Measurements from ENCODE around the gene MAP2K7.

MAP2K7 gene

DNA sequence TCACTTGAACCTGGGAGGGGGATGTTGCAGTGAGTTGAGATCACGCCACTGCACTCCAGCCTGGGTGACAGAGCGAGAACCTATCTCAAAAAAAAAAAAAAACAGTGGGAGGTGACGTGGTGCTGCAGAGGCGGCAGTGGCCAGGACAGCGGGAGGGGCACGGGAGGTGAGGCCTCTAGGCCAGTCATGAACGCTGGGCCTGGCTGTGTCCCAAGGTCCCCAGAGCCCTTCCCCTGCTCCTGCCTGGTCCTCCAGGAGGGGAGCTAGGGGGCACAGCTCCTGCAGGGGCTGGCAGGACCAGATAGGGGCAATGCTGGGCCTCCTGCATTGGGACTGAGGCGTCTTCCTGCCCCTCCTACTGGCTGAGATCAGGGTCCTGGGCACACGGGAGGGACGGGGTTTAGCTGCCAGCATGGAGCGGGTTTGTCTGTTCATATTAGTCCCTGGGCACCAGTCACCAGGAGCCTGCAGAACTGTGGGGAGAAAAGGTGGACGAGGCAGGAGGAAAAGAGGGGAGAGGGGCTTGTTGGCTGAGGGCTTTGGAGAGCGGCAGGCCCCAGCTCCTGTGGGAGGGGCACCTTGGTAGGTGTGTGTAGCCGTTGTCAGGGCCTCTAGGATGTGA, 4.5 kb downstream of the MAP2K7 start:
- Histone ChIP-seq H3K9me3 (ENCODE audit: control insufficient read depth in 1 of 2, low read length in 2 of 2) (no peaks in the 10 kb centered on the region), H3K9ac (ENCODE audit: low read depth in 1 of 2, low read length in 2 of 2) (no peak overlapping the region), H3K4me1 (ENCODE audit: control insufficient read depth in 1 of 2, insufficient read depth in 2 of 2, low read length in 2 of 2) (peaks cover 8 to 14% of the 10 kb centered on the region in 2 donors), H3K4me3 (ENCODE audit: low read depth in 1 of 2, low read length in 2 of 2) (no peak overlapping the region), H3K27me3 (ENCODE audit: control insufficient read depth in 1 of 2, insufficient read depth in 2 of 2, low read length in 2 of 2) (no peaks in the 10 kb centered on the region), H3K36me3 (ENCODE audit: control insufficient read depth in 1 of 2, insufficient read depth in 2 of 2, low read length in 2 of 2) (peaks cover 9 to 41% of the 10 kb centered on the region in 2 donors), H3K27ac (ENCODE audit: low read depth, low read length) (no peak overlapping the region)

DNA sequence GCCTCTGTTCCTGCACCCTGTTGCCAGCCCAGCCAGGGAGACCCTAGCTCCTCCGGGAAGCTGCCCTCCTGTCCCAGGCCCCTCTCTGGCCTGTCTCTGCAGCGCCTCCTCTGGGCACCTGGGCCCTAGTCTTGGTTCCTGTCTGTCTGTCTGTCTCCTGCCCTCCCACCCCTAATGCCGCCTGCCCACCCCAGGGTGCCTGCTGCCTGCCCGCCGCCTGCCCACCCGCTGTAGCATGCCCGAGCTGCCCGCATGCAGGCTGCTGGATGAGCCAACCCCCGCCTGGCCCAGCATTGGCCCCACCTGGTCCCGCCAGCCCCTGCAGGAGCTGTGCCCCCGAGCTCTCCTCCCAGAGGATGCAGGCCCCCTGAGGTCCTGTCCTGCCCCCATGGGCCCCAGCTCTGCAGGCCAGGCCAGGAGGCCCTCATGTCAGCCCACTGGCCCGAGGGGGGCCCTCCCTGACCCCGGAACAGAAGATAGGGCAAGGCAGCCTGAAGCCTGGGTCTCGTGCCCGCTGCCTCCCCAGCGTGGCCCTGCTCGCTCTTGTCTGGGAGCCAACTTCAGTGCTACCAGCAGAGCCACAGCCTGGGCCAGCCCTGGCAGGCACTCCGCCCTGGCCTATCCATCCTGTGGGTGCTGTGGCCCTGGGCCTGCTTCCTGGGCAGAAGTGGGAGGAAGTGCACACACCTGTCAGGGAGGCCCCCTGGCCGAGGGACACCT, 5.2 kb downstream of the MAP2K7 start:
- Histone ChIP-seq H3K4me3 (ENCODE audit: low read depth in 1 of 2, low read length in 2 of 2) (no peak overlapping the region), H3K36me3 (ENCODE audit: control insufficient read depth in 1 of 2, insufficient read depth in 2 of 2, low read length in 2 of 2) (peaks cover 9 to 41% of the 10 kb centered on the region in 2 donors), H3K4me1 (ENCODE audit: control insufficient read depth in 1 of 2, insufficient read depth in 2 of 2, low read length in 2 of 2) (peaks cover 8 to 13% of the 10 kb centered on the region in 2 donors)

DNA sequence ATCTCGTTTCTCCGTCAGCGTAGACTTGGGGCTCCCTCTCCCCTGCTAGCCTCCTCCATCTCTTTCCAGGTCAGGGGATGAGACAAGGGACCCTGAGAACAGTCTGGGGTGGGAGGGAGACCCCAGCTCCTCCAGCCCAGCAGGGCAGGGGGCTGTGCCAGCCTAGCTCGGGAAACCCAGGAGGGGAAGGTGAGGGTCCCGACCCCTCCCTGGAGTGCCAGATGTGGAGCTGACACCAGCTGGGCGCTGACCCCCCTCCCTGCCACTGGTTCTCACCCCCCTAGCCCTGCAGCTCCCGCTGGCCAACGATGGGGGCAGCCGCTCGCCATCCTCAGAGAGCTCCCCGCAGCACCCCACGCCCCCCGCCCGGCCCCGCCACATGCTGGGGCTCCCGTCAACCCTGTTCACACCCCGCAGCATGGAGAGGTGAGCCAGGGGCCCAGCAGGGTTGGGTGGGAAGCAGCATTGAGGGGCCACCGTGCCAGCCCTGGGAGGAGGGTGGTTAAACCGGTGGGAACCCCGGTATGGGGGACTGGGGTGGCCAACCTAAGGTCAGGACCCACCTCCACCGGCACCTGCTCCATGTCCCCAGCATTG, 5.9 kb downstream of the MAP2K7 start:
- H3K9ac ChIP-seq (ENCODE audit: low read depth in 1 of 2, low read length in 2 of 2), result no peak overlapping the region
- H3K4me1 ChIP-seq (ENCODE audit: control insufficient read depth in 1 of 2, insufficient read depth in 2 of 2, low read length in 2 of 2), result peaks cover 8 to 9% of the 10 kb centered on the region in 2 donors
- H3K9me3 ChIP-seq (ENCODE audit: control insufficient read depth in 1 of 2, low read length in 2 of 2), result no peaks in the 10 kb centered on the region
- peaks cover 9 to 41% of the 10 kb centered on the region in 2 donors for H3K36me3 ChIP-seq (ENCODE audit: control insufficient read depth in 1 of 2, insufficient read depth in 2 of 2, low read length in 2 of 2)
- no peak overlapping the region for H3K27ac ChIP-seq (ENCODE audit: low read depth, low read length)
- no peak overlapping the region for H3K4me3 ChIP-seq (ENCODE audit: low read depth in 1 of 2, low read length in 2 of 2)
- H3K27me3 ChIP-seq (ENCODE audit: control insufficient read depth in 1 of 2, insufficient read depth in 2 of 2, low read length in 2 of 2), result no peaks in the 10 kb centered on the region

More for the DNA sequence above, 5.2 kb downstream of the MAP2K7 start:
- no peak overlapping the region for H3K27ac ChIP-seq (ENCODE audit: low read depth, low read length)
- H3K27me3 ChIP-seq (ENCODE audit: control insufficient read depth in 1 of 2, insufficient read depth in 2 of 2, low read length in 2 of 2), result no peaks in the 10 kb centered on the region
- no peaks in the 10 kb centered on the region for H3K9me3 ChIP-seq (ENCODE audit: control insufficient read depth in 1 of 2, low read length in 2 of 2)
- H3K9ac ChIP-seq (ENCODE audit: low read depth in 1 of 2, low read length in 2 of 2), result no peak overlapping the region

DNA sequence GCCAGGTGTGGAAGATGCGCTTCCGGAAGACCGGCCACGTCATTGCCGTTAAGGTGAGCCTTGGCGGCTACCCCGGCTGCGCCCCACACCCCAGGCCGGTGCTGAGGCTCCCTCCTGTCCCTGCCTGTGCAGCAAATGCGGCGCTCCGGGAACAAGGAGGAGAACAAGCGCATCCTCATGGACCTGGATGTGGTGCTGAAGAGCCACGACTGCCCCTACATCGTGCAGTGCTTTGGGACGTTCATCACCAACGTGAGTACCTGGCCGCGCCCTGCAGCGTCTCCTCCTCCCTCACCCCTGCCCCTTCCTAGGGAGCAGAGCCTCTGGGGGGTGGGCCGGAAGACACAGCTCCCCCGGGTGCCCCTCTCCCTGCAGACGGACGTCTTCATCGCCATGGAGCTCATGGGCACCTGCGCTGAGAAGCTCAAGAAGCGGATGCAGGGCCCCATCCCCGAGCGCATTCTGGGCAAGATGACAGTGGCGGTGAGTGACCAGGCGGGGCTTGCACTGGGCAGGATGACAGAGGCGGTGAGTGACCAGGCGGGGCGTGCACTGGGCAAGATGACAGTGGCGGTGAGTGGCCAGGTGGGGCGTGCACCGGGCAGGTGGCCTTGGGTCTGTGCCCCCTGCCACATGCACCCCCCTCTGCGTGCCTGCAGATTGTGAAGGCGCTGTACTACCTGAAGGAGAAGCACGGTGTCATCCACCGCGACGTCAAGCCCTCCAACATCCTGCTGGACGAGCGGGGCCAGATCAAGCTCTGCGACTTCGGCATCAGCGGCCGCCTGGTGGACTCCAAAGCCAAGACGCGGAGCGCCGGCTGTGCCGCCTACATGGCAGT, 6.9 kb downstream of the MAP2K7 start:
- Histone ChIP-seq H3K9ac (ENCODE audit: low read depth in 1 of 2, low read length in 2 of 2) (no peak overlapping the region), H3K9me3 (ENCODE audit: control insufficient read depth in 1 of 2, low read length in 2 of 2) (no peaks in the 10 kb centered on the region), H3K27ac (ENCODE audit: low read depth, low read length) (no peak overlapping the region), H3K4me3 (ENCODE audit: low read depth in 1 of 2, low read length in 2 of 2) (no peak overlapping the region), H3K36me3 (ENCODE audit: control insufficient read depth in 1 of 2, insufficient read depth in 2 of 2, low read length in 2 of 2) (peaks cover 9 to 41% of the 10 kb centered on the region in 2 donors), H3K27me3 (ENCODE audit: control insufficient read depth in 1 of 2, insufficient read depth in 2 of 2, low read length in 2 of 2) (peaks cover 4 to 6% of the 10 kb centered on the region in 2 donors), H3K4me1 (ENCODE audit: control insufficient read depth in 1 of 2, insufficient read depth in 2 of 2, low read length in 2 of 2) (no peaks in the 10 kb centered on the region)

DNA sequence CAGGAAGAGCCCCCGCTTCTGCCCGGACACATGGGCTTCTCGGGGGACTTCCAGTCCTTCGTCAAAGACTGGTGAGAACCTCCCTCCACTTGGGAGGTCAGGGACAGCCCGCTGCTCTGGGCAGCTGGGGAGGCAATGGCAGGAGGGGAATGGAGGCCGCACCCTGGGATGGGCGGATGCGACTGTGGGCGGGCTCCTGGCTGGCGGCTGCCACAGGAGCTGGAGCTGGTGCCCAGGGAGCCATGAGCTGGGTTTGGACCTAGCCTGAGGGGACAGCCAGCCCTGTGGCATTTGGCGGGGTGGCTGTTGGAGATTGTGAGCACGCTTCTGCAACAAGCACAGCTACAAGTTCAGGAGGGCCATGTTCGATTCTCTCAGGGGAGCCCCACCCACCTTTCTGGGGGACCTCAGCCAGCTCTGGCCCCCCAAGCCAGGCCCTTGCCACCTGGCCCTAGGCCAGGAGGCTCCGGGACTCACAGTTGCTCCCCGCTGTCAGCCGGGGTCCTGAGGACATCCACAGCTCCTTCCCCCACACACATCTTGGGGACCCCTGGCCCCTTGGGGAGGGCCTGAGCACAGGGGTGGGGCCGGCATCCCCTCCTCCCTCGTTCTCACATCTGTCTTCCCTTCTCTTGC, 7.9 kb downstream of the MAP2K7 start:
- no peaks in the 10 kb centered on the region for H3K9me3 ChIP-seq (ENCODE audit: control insufficient read depth in 1 of 2, low read length in 2 of 2)
- H3K4me1 ChIP-seq (ENCODE audit: control insufficient read depth in 1 of 2, insufficient read depth in 2 of 2, low read length in 2 of 2), result peaks cover 0 to 6% of the 10 kb centered on the region in 2 donors
- no peak overlapping the region for H3K4me3 ChIP-seq (ENCODE audit: low read depth in 1 of 2, low read length in 2 of 2)
- H3K27me3 ChIP-seq (ENCODE audit: control insufficient read depth in 1 of 2, insufficient read depth in 2 of 2, low read length in 2 of 2), result peaks cover 10 to 13% of the 10 kb centered on the region in 2 donors
- H3K36me3 ChIP-seq (ENCODE audit: control insufficient read depth in 1 of 2, insufficient read depth in 2 of 2, low read length in 2 of 2), result peaks cover 9 to 41% of the 10 kb centered on the region in 2 donors
- no peak overlapping the region for H3K27ac ChIP-seq (ENCODE audit: low read depth, low read length)
- H3K9ac ChIP-seq (ENCODE audit: low read depth in 1 of 2, low read length in 2 of 2), result no peak overlapping the region

DNA sequence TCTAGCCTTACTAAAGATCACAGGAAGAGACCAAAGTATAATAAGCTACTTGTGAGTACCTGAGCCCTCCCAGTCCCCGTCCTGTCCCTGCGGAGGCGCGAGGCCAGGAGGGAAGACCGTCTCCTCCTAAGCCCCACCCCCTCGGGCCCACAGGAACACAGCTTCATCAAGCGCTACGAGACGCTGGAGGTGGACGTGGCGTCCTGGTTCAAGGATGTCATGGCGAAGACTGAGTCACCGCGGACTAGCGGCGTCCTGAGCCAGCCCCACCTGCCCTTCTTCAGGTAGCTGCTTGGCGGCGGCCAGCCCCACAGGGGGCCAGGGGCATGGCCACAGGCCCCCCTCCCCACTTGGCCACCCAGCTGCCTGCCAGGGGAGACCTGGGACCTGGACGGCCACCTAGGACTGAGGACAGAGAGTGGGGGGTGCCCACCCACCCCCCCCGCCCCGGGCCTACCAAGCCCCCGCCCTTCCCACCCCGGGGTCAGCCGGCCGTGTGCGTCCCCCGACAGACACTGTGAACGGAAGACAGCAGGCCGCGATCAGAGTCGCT, 8.5 kb downstream of the MAP2K7 start:
- H3K9me3 ChIP-seq (ENCODE audit: control insufficient read depth in 1 of 2, low read length in 2 of 2), result no peaks in the 10 kb centered on the region
- peaks cover 4 to 10% of the 10 kb centered on the region in 2 donors for H3K4me1 ChIP-seq (ENCODE audit: control insufficient read depth in 1 of 2, insufficient read depth in 2 of 2, low read length in 2 of 2)
- no peak overlapping the region for H3K4me3 ChIP-seq (ENCODE audit: low read depth in 1 of 2, low read length in 2 of 2)
- H3K36me3 ChIP-seq (ENCODE audit: control insufficient read depth in 1 of 2, insufficient read depth in 2 of 2, low read length in 2 of 2), result peaks cover 9 to 39% of the 10 kb centered on the region in 2 donors
- H3K9ac ChIP-seq (ENCODE audit: low read depth in 1 of 2, low read length in 2 of 2), result no peak overlapping the region
- no peak overlapping the region for H3K27ac ChIP-seq (ENCODE audit: low read depth, low read length)
- H3K27me3 ChIP-seq (ENCODE audit: control insufficient read depth in 1 of 2, insufficient read depth in 2 of 2, low read length in 2 of 2), result peaks cover 14 to 17% of the 10 kb centered on the region in 2 donors

DNA sequence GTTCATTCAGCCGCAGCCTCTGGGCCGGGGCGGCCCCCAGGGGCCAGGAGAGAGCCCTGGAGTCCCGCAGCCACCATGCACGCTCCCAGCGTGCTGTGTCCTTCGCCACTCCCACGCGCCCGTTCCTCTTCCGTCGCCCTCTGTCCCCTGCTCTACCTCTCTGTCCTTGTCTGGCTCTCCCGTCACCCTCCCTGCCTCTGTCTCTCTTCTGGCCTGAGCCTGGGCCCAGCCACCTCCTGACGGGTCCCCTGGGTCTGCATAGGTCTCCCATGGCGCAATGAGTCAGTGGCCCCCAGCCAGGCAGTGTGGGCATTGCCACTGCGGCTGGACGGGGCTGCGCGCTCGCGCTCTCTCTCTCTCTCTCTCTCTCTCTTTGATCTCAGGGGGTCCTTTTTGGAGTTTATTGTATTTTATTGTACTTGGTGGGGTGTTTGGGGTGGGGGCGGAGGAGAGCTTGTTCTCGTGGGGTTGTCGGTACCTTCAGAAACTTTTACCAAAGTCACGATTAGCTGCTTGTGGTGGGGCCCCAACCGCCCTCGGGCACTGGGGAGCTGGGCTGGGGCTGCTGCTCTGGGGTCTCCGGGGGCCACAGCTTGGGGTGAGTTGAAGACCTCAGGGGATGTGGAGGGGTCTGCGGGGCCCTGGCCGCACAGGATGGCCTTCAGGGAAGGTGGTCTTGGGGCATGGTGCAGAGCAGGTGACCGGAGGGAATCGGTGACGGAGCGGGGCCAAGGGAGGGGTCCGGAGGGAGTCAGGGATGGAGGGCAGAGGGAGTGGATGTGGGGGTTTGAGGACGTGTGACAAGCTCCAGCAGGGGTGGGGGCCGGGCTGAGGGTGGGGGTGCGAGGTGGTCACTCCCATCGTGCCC, 9.3 kb downstream of the MAP2K7 start:
- peaks cover 9 to 36% of the 10 kb centered on the region in 2 donors for H3K36me3 ChIP-seq (ENCODE audit: control insufficient read depth in 1 of 2, insufficient read depth in 2 of 2, low read length in 2 of 2)
- H3K27ac ChIP-seq (ENCODE audit: low read depth, low read length), result no peak overlapping the region
- peaks cover 10 to 12% of the 10 kb centered on the region in 2 donors for H3K4me1 ChIP-seq (ENCODE audit: control insufficient read depth in 1 of 2, insufficient read depth in 2 of 2, low read length in 2 of 2)
- no peak overlapping the region for H3K4me3 ChIP-seq (ENCODE audit: low read depth in 1 of 2, low read length in 2 of 2)
- H3K9ac ChIP-seq (ENCODE audit: low read depth in 1 of 2, low read length in 2 of 2), result no peak overlapping the region
- H3K9me3 ChIP-seq (ENCODE audit: control insufficient read depth in 1 of 2, low read length in 2 of 2), result no peaks in the 10 kb centered on the region
- H3K27me3 ChIP-seq (ENCODE audit: control insufficient read depth in 1 of 2, insufficient read depth in 2 of 2, low read length in 2 of 2), result peaks cover 19 to 20% of the 10 kb centered on the region in 2 donors

DNA sequence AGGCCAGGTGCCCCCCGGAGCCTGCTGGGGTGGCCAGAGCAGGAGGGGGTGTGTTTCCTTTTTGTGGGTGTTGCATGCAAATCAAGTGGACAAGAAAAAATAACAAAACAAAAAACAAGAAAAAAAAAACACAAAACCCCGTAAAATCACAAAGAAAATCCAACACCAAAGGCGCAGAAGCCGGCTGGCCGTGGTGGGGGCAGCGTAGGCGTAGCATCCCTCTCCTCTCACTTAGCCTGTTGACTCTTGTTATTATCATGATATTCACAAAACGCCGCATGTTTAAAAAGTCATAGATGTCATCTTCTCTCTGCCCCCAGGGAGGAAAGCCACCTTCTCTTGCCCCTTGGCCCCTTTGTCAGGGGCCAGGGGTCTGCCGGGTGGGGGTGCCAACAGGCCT, 10.0 kb downstream of the MAP2K7 start:
- Histone ChIP-seq H3K36me3 (ENCODE audit: control insufficient read depth in 1 of 2, insufficient read depth in 2 of 2, low read length in 2 of 2) (peaks cover 9 to 36% of the 10 kb centered on the region in 2 donors), H3K4me1 (ENCODE audit: control insufficient read depth in 1 of 2, insufficient read depth in 2 of 2, low read length in 2 of 2) (peaks cover 12 to 14% of the 10 kb centered on the region in 2 donors), H3K9ac (ENCODE audit: low read depth in 1 of 2, low read length in 2 of 2) (no peak overlapping the region), H3K27ac (ENCODE audit: low read depth, low read length) (no peak overlapping the region), H3K27me3 (ENCODE audit: control insufficient read depth in 1 of 2, insufficient read depth in 2 of 2, low read length in 2 of 2) (peaks cover 24% of the 10 kb centered on the region in 2 donors), H3K9me3 (ENCODE audit: control insufficient read depth in 1 of 2, low read length in 2 of 2) (no peaks in the 10 kb centered on the region), H3K4me3 (ENCODE audit: low read depth in 1 of 2, low read length in 2 of 2) (no peak overlapping the region)

DNA sequence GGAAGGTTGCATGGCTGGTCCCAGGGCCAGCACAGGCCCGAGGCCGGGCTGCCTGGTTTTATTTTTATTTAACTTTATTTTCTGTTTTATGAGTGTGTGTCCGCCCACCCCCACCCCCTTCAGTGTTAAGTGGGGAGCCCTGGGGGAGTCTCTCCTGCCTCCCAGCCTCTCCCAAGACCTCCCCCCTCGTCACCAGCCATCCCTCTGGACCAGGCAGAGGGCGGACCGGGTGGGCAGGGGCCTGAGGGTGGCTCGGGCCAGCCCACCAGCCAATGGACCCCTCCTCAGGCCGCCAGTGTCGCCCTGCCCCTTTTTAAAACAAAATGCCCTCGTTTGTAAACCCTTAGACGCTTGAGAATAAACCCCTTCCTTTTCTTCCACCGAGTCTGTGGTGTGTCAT, 10.4 kb downstream of the MAP2K7 start:
- Histone ChIP-seq H3K4me3 (ENCODE audit: low read depth in 1 of 2, low read length in 2 of 2) (no peak overlapping the region), H3K9ac (ENCODE audit: low read depth in 1 of 2, low read length in 2 of 2) (no peak overlapping the region), H3K9me3 (ENCODE audit: control insufficient read depth in 1 of 2, low read length in 2 of 2) (no peaks in the 10 kb centered on the region), H3K4me1 (ENCODE audit: control insufficient read depth in 1 of 2, insufficient read depth in 2 of 2, low read length in 2 of 2) (peaks cover 12 to 19% of the 10 kb centered on the region in 2 donors), H3K36me3 (ENCODE audit: control insufficient read depth in 1 of 2, insufficient read depth in 2 of 2, low read length in 2 of 2) (peaks cover 9 to 35% of the 10 kb centered on the region in 2 donors), H3K27ac (ENCODE audit: low read depth, low read length) (no peak overlapping the region), H3K27me3 (ENCODE audit: control insufficient read depth in 1 of 2, insufficient read depth in 2 of 2, low read length in 2 of 2) (peaks cover 25 to 27% of the 10 kb centered on the region in 2 donors)

Data from duodenal mucosa (tissue), 2 donors.